ENCODE measurements around the gene TRPM3. TPM values are rescaled to one million over a fixed set of nuclear protein-coding genes. Genes with fewer than 3 reads are reported as not detected.

The TRPM3 gene
- total RNA-seq, 1 donor from 2014 or later = 0.15 TPM

- no peak overlapping the region for H3K27ac ChIP-seq
- H3K9me3 ChIP-seq = no peaks in the 10 kb centered on the region
- TF ChIP-seq CTCF (IDR thresholded peaks at IDR 0.05) = no peak
- no peaks in the 10 kb centered on the region for H3K36me3 ChIP-seq
- no peaks in the 10 kb centered on the region for H3K27me3 ChIP-seq (ENCODE audit: low read depth)
- no peak for ATAC-seq
- DNase-seq = no peak
- H3K4me1 ChIP-seq = no peaks in the 10 kb centered on the region
- intact Hi-C loops (cut with DNase I) = no loop called here
- H3K4me3 ChIP-seq = no peak overlapping the region
Observed at GRCh38 chr9:70883963-70884793, 237.2 kb downstream of the TRPM3 start.

GRCh38 chr9:70883056-70883455, 238.4 kb downstream of the TRPM3 start:
- Histone ChIP-seq H3K9me3 (no peaks in the 10 kb centered on the region), H3K27me3 (ENCODE audit: low read depth) (no peaks in the 10 kb centered on the region), H3K27ac (no peak overlapping the region), H3K36me3 (no peaks in the 10 kb centered on the region), H3K4me1 (no peaks in the 10 kb centered on the region), H3K4me3 (no peak overlapping the region)
- DNase-seq (no peak), ATAC-seq (no peak)
- intact Hi-C loops (cut with DNase I) = no loop called here
- no peak for TF ChIP-seq CTCF (IDR thresholded peaks at IDR 0.05)

GRCh38 chr9:70881333-70881732, 240.1 kb downstream of the TRPM3 start:
- no peak overlapping the region for H3K27ac ChIP-seq
- H3K36me3 ChIP-seq = no peaks in the 10 kb centered on the region
- TF ChIP-seq CTCF (IDR thresholded peaks at IDR 0.05) = no peak
- H3K27me3 ChIP-seq (ENCODE audit: low read depth) = no peaks in the 10 kb centered on the region
- no peak overlapping the region for H3K4me3 ChIP-seq
- intact Hi-C loops (cut with DNase I) = no loop called here
- no peaks in the 10 kb centered on the region for H3K9me3 ChIP-seq
- no peak for ATAC-seq
- no peak for DNase-seq
- H3K4me1 ChIP-seq = no peaks in the 10 kb centered on the region

- Histone ChIP-seq H3K4me3 (no peak overlapping the region), H3K27ac (no peak overlapping the region), H3K4me1 (no peaks in the 10 kb centered on the region), H3K36me3 (no peaks in the 10 kb centered on the region), H3K9me3 (no peaks in the 10 kb centered on the region), H3K27me3 (ENCODE audit: low read depth) (no peaks in the 10 kb centered on the region)
- no peak for TF ChIP-seq CTCF (IDR thresholded peaks at IDR 0.05)
- no peak for ATAC-seq
- DNase-seq = no peak
- intact Hi-C loops (cut with DNase I) = no loop called here
Observed at GRCh38 chr9:70880535-70880934, 240.9 kb downstream of the TRPM3 start.

- no peak for ATAC-seq
- DNase-seq = no peak
- Histone ChIP-seq H3K4me1 (no peaks in the 10 kb centered on the region), H3K36me3 (no peaks in the 10 kb centered on the region), H3K9me3 (no peaks in the 10 kb centered on the region), H3K27ac (no peak overlapping the region), H3K27me3 (ENCODE audit: low read depth) (no peaks in the 10 kb centered on the region), H3K4me3 (no peak overlapping the region)
- intact Hi-C loops (cut with DNase I) = no loop called here
- TF ChIP-seq CTCF (IDR thresholded peaks at IDR 0.05) = no peak
Observed at GRCh38 chr9:70878576-70878975, 242.8 kb downstream of the TRPM3 start.
